Osteoblast (primary cell): Measurements from ENCODE around the gene DSCAML1. TPM values are rescaled to one million over a fixed set of nuclear protein-coding genes. Genes with fewer than 3 reads are reported as not detected.

Experiments
- DNase-seq: peaks from one replicate; pipeline ENCODE4 v3.0.0; 2011; ENCODE audit warnings: low spot score, mixed read lengths; ENCODE audit not compliant: insufficient read length; ENCODE audit errors: missing footprints
- H2AFZ ChIP-seq: 2 replicates; pipeline ENCODE4 v1.6.0; 2011; ENCODE audit warnings: mild to moderate bottlenecking, low read length
- H3K27ac ChIP-seq: 2 replicates; pipeline ENCODE4 v1.5.1; 2011; ENCODE audit warnings: mild to moderate bottlenecking, low read depth, low read length, moderate library complexity
- H3K27me3 ChIP-seq: 2 replicates; pipeline ENCODE4 v1.6.0; 2012; ENCODE audit warnings: mild to moderate bottlenecking, control low read depth, inconsistent platforms, low read length, moderate library complexity; ENCODE audit not compliant: insufficient read depth
- H3K36me3 ChIP-seq: 2 replicates; pipeline ENCODE4 v1.5.1; 2011; ENCODE audit warnings: mild to moderate bottlenecking, low read length, control low read depth, moderate library complexity; ENCODE audit not compliant: insufficient read depth
- H3K4me1 ChIP-seq: 2 replicates; pipeline ENCODE4 v1.5.1; 2011; ENCODE audit warnings: mild to moderate bottlenecking, low read length, control low read depth, moderate library complexity; ENCODE audit not compliant: insufficient read depth
- H3K4me2 ChIP-seq: 2 replicates; pipeline ENCODE4 v1.6.0; 2011; ENCODE audit warnings: mild to moderate bottlenecking, low read length; ENCODE audit not compliant: insufficient read depth
- H3K4me3 ChIP-seq: fragments of 200-600 bp; sonication (generic); 3 replicates; pipeline ENCODE4 v1.5.1; 2012; ENCODE audit warnings: mild to moderate bottlenecking, low read length, inconsistent platforms; ENCODE audit not compliant: insufficient read depth
- H3K79me2 ChIP-seq: 2 replicates; pipeline ENCODE4 v1.6.0; 2012; ENCODE audit warnings: mild to moderate bottlenecking, low read length, control low read depth, inconsistent platforms; ENCODE audit not compliant: insufficient read depth
- H3K9me3 ChIP-seq: 2 replicates; pipeline ENCODE4 v1.5.1; 2011; ENCODE audit warnings: low read depth, low read length, control low read depth
- H4K20me1 ChIP-seq: 2 replicates; pipeline ENCODE4 v1.6.0; 2012; ENCODE audit warnings: mild to moderate bottlenecking, low read length, control low read depth; ENCODE audit not compliant: insufficient read depth
- CTCF ChIP-seq: IDR thresholded peaks from 2 replicates; pipeline ENCODE4 v1.5.1; 2011; ENCODE audit warnings: mild to moderate bottlenecking, low read depth, low read length, moderate library complexity; ENCODE audit errors: extremely low read depth
- total RNA-seq: library from RNA; depleted of rRNA; stranded (reverse); fragments of >200 nt; gene quantifications from 2 replicates; pipeline ENCODE4 v1.2.3, GENCODE V29; 2012

The DSCAML1 gene
- not detected in 2 replicates for total RNA-seq

- Histone ChIP-seq H3K79me2 (no peaks in the 10 kb centered on the region), H3K4me1 (no peaks in the 10 kb centered on the region), H2AFZ (no peak within 1 kb of the TSS), H3K36me3 (no peaks in the 10 kb centered on the region), H3K27me3 (peaks cover 60% of the 10 kb centered on the region), H3K4me2 (no peak within 1 kb of the TSS), H3K4me3 (no peak within 1 kb of the TSS), H3K9me3 (no peaks in the 10 kb centered on the region), H4K20me1 (no peaks in the 10 kb centered on the region), H3K27ac (no peak within 1 kb of the TSS)
- peak; percentile 88 for DNase-seq
- TF ChIP-seq CTCF: no peak
Measured at GRCh38 chr11:117796872-117797529, at the start of gene DSCAML1. Gene DSCAML1 (minus strand): TSS chr11:117797216. CDS start chr11:117797079, 137 bp downstream.

GRCh38 chr11:117843666-117844484 lies 46.9 kb upstream of the DSCAML1 start:
- Histone ChIP-seq H3K27me3 (no peaks in the 10 kb centered on the region), H3K9me3 (no peaks in the 10 kb centered on the region), H4K20me1 (no peaks in the 10 kb centered on the region), H2AFZ (no peak overlapping the region), H3K79me2 (no peaks in the 10 kb centered on the region), H3K4me2 (no peak overlapping the region), H3K27ac (no peak overlapping the region), H3K4me3 (no peak overlapping the region), H3K4me1 (no peaks in the 10 kb centered on the region), H3K36me3 (no peaks in the 10 kb centered on the region)
- DNase-seq: peak; percentile 90
- peak; percentile 89 for TF ChIP-seq CTCF

DNA sequence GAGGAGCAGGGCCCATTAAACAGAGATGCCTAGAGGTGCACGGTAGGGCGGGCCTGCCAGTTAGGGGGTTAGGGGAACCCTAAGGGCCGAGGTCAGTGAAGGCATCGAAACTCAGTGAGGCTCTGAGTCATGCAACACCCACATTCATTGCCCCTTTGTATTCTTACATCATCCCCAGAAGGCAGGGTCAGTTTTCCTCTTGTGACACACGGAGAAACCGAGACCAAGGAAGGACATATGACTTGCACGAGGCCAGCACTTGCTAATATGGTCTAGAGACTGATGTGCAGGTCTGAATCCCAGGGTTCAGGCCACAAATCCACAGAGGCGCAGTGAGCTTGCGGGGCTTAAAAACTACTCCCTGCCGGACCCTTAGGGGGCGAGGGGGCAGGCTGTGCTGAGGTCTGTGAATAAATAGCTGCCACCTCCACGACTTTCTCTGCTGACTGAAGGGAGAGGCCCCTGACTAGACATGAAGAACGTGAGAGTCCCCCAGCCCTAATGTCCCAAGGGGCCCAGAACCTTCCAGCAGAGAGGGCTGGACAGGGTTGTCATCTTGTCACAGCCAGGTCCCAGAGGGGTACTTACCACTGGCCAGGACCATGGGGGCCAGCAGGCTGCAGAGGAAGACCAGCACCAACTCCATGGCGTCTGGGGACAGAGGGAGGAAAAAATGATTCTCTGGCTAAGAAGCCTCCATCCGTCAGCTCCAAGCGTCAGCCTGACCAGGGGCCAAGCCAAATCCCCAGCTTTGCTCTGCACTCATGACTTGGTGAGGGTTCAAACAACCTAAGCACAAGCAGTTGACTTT lies 45.3 kb upstream of the DSCAML1 start:
- Histone ChIP-seq H3K79me2 (no peaks in the 10 kb centered on the region), H3K36me3 (no peaks in the 10 kb centered on the region), H3K4me2 (no peak overlapping the region), H3K27ac (no peak overlapping the region), H3K4me3 (no peak overlapping the region), H3K9me3 (no peaks in the 10 kb centered on the region), H2AFZ (no peak overlapping the region), H3K27me3 (no peaks in the 10 kb centered on the region), H3K4me1 (no peaks in the 10 kb centered on the region), H4K20me1 (no peaks in the 10 kb centered on the region)
- no peak for TF ChIP-seq CTCF
- DNase-seq: no peak
